Smooth muscle cell (in vitro differentiated cells): ENCODE results near the gene SIDT1. TPM values are rescaled to one million over a fixed set of nuclear protein-coding genes. Genes with fewer than 3 reads are reported as not detected.

Experiments
- microRNA-seq: library from miRNA; unstranded; fragments of <30 nt; microRNA quantifications from one replicate; pipeline ENCODE4, GENCODE V29; 2016; ENCODE audit warnings: borderline number of aligned reads
- polyA plus RNA-seq: library from polyadenylated mRNA; unstranded; fragments of >200 nt; fragmentation: Nextera tagmentation; extraction: Ambion mirVana; gene quantifications from 2 replicates; pipeline ENCODE4 v1.2.1, GENCODE V29; 2016
- small RNA-seq: library from RNA; depleted of rRNA; stranded (forward); fragments of <200 nt; gene quantifications from one replicate; pipeline ENCODE3, GENCODE V24; 2014
- total RNA-seq: library from RNA; depleted of rRNA; stranded (reverse); fragments of >200 nt; gene quantifications from 2 replicates; pipeline ENCODE4 v1.2.3, GENCODE V29; 2014

SIDT1 gene
- total and polyA plus RNA-seq, 2 experiments from 2014 or later, result not detected

Small RNAs within 50 kb of the gene (microRNA-seq; reads per million reads assigned to microRNA genes)
- gene MIR4446, result not detected

Small RNAs within 50 kb of the gene (small RNA-seq; reads per million reads assigned to genes)
- gene MIR4446, result not detected
- 0.16 reads per million for gene RN7SL767P

Other genes starting within 250 kb of the SIDT1 start
- gene CFAP44, start 91.1 kb upstream of the SIDT1 start, total RNA-seq, result 5.2 and 6.1 TPM in 2 replicates
- gene CFAP44, start 91.1 kb upstream of the SIDT1 start, polyA plus RNA-seq, result 0.55 and 2.4 TPM in 2 replicates
- 53.5 and 56.7 TPM in 2 replicates for gene SPICE1, start 17.4 kb upstream of the SIDT1 start, total RNA-seq
- 11.8 and 14.8 TPM in 2 replicates for gene SPICE1, start 17.4 kb upstream of the SIDT1 start, polyA plus RNA-seq
- gene USF3, start 164.1 kb downstream of the SIDT1 start, total RNA-seq, result 12.3 and 14.7 TPM in 2 replicates
- 2.9 and 3.9 TPM in 2 replicates for gene USF3, start 164.1 kb downstream of the SIDT1 start, polyA plus RNA-seq
- 82.0 and 97.8 TPM in 2 replicates for gene NAA50, start 213.7 kb downstream of the SIDT1 start, total RNA-seq
- gene NAA50, start 213.7 kb downstream of the SIDT1 start, polyA plus RNA-seq, result 50.3 and 52.8 TPM in 2 replicates
- 41.7 and 60.7 TPM in 2 replicates for gene ATP6V1A, start 214.5 kb downstream of the SIDT1 start, total RNA-seq
- 38.7 and 41.6 TPM in 2 replicates for gene ATP6V1A, start 214.5 kb downstream of the SIDT1 start, polyA plus RNA-seq